H9 (cell line): Measurements from ENCODE around the gene ITPK1. TPM values are rescaled to one million over a fixed set of nuclear protein-coding genes. Genes with fewer than 3 reads are reported as not detected.

ENCODE experiments used
- DNase-seq: peaks from one replicate; pipeline ENCODE4 v3.0.0-alpha.2; 2017
- H2AFZ ChIP-seq: one replicate; pipeline ENCODE4 v1.6.1; 2013; ENCODE audit warnings: mild to moderate bottlenecking, low read length, control low read depth, moderate library complexity
- H2AK5ac ChIP-seq: 2 replicates; pipeline ENCODE4 v1.6.1; 2013; ENCODE audit warnings: low read length, control low read depth, mixed read lengths; ENCODE audit not compliant: insufficient read length
- H2BK120ac ChIP-seq: one replicate; pipeline ENCODE4 v1.6.1; 2013; ENCODE audit warnings: low read depth, mild to moderate bottlenecking, low read length, control low read depth, inconsistent platforms; ENCODE audit not compliant: poor library complexity, severe bottlenecking
- H2BK12ac ChIP-seq: 2 replicates; pipeline ENCODE4 v1.6.1; 2013; ENCODE audit warnings: low read length, control low read depth, mixed read lengths, low read depth; ENCODE audit not compliant: insufficient read length
- H2BK15ac ChIP-seq: 2 replicates; pipeline ENCODE4 v1.6.1; 2013; ENCODE audit warnings: low read depth, low read length, control low read depth
- H2BK20ac ChIP-seq: one replicate; pipeline ENCODE4 v1.6.1; 2013; ENCODE audit warnings: low read depth, mild to moderate bottlenecking, low read length, control low read depth, inconsistent platforms; ENCODE audit not compliant: poor library complexity, severe bottlenecking
- H2BK5ac ChIP-seq: 2 replicates; pipeline ENCODE4 v1.6.1; 2013; ENCODE audit warnings: low read length, control low read depth, mixed read lengths; ENCODE audit not compliant: insufficient read length
- H3K14ac ChIP-seq: 2 replicates; pipeline ENCODE4 v1.6.1; 2013; ENCODE audit warnings: low read length, control low read depth; ENCODE audit not compliant: insufficient read depth
- H3K18ac ChIP-seq: 2 replicates; pipeline ENCODE4 v1.6.1; 2013; ENCODE audit warnings: low read depth, mild to moderate bottlenecking, mixed read lengths, low read length, control low read depth; ENCODE audit not compliant: insufficient read length
- H3K23ac ChIP-seq: 2 replicates; pipeline ENCODE4 v1.6.1; 2013; ENCODE audit warnings: low read length, control low read depth, mixed read lengths, low read depth; ENCODE audit not compliant: insufficient read length
- H3K23me2 ChIP-seq: 2 replicates; pipeline ENCODE4 v1.6.1; 2013; ENCODE audit warnings: low read depth, mild to moderate bottlenecking, mixed read lengths, low read length, control low read depth; ENCODE audit not compliant: insufficient read length, poor library complexity, severe bottlenecking
- H3K27ac ChIP-seq: 2 replicates; pipeline ENCODE4 v1.5.1; 2013; ENCODE audit warnings: low read length, control low read depth, mixed read lengths, low read depth; ENCODE audit not compliant: insufficient read length
- H3K27me3 ChIP-seq: 2 replicates; pipeline ENCODE4 v1.6.1; 2013; ENCODE audit warnings: low read length, control low read depth, inconsistent platforms; ENCODE audit not compliant: insufficient read depth
- H3K4ac ChIP-seq: 2 replicates; pipeline ENCODE4 v1.6.1; 2013; ENCODE audit warnings: low read depth, mild to moderate bottlenecking, control low read depth, inconsistent platforms, low read length, moderate library complexity
- H3K4me1 ChIP-seq: 2 replicates; pipeline ENCODE4 v1.6.1; 2013; ENCODE audit warnings: low read length, control low read depth, inconsistent platforms; ENCODE audit not compliant: insufficient read depth
- H3K4me2 ChIP-seq: 2 replicates; pipeline ENCODE4 v1.6.1; 2013; ENCODE audit warnings: low read length, control low read depth, mixed read lengths; ENCODE audit not compliant: insufficient read length, insufficient read depth
- H3K56ac ChIP-seq: 2 replicates; pipeline ENCODE4 v1.6.1; 2013; ENCODE audit warnings: low read depth, mild to moderate bottlenecking, mixed read lengths, low read length, control low read depth; ENCODE audit not compliant: insufficient read length
- H3K79me1 ChIP-seq: 2 replicates; pipeline ENCODE4 v1.6.1; 2013; ENCODE audit warnings: low read depth, mild to moderate bottlenecking, moderate library complexity, low read length, control low read depth, inconsistent platforms; ENCODE audit not compliant: insufficient read depth, poor library complexity, severe bottlenecking
- H3K79me2 ChIP-seq: 2 replicates; pipeline ENCODE4 v1.6.1; 2013; ENCODE audit warnings: low read length, control low read depth, inconsistent platforms; ENCODE audit not compliant: insufficient read depth
- H3K9ac ChIP-seq: 2 replicates; pipeline ENCODE4 v1.6.1; 2013; ENCODE audit warnings: low read length, control low read depth, mixed read lengths; ENCODE audit not compliant: insufficient read length; ENCODE audit errors: extremely low read depth
- H3K9me3 ChIP-seq: one replicate; pipeline ENCODE4 v1.6.1; 2013; ENCODE audit warnings: low read depth, low read length, inconsistent platforms; ENCODE audit not compliant: control insufficient read depth
- H3T11ph ChIP-seq: one replicate; pipeline ENCODE4 v1.6.1; 2013; ENCODE audit warnings: mild to moderate bottlenecking, low read length, control low read depth, inconsistent platforms
- H4K20me1 ChIP-seq: one replicate; pipeline ENCODE4 v1.6.1; 2013; ENCODE audit not compliant: control insufficient read depth, insufficient read length, insufficient read depth
- H4K5ac ChIP-seq: 2 replicates; pipeline ENCODE4 v1.6.1; 2013; ENCODE audit warnings: low read depth, mild to moderate bottlenecking, mixed read lengths, low read length, control low read depth; ENCODE audit not compliant: insufficient read length
- H4K8ac ChIP-seq: replicated peaks from 2 replicates; pipeline ENCODE4 v1.6.1; 2013; ENCODE audit warnings: low read length, control low read depth, mixed read lengths, low read depth; ENCODE audit not compliant: insufficient read length
- H4K91ac ChIP-seq: 2 replicates; pipeline ENCODE4 v1.6.1; 2013; ENCODE audit warnings: low read depth, mild to moderate bottlenecking, moderate library complexity, mixed read lengths, low read length, control low read depth; ENCODE audit not compliant: insufficient read length
- H3K27ac Mint-ChIP-seq, 3 experiments: 2 replicates in 2 of 3; 3 replicates in 1 of 3; pipeline ENCODE4 v1.8.0; 2020 to 2021; ENCODE audit warnings: mixed read lengths in 3 of 3, mild to moderate bottlenecking in 1 of 3, moderate library complexity in 1 of 3
- H3K27me3 Mint-ChIP-seq: 2 replicates; pipeline ENCODE4 v1.8.0; 2021; ENCODE audit warnings: low read depth, mild to moderate bottlenecking, moderate library complexity, mixed read lengths
- H3K36me3 Mint-ChIP-seq, 3 experiments: 2 replicates in 2 of 3; 3 replicates in 1 of 3; pipeline ENCODE4 v1.8.0; 2020 to 2021; ENCODE audit warnings: low read depth in 3 of 3, mixed read lengths in 3 of 3; ENCODE audit not compliant: insufficient read depth in 1 of 3
- H3K4me1 Mint-ChIP-seq, 2 experiments: 2 replicates each; pipeline ENCODE4 v1.8.0; 2020; ENCODE audit warnings: mixed read lengths in 2 of 2
- H3K4me3 Mint-ChIP-seq, 2 experiments: 2 replicates in 1 of 2; 3 replicates in 1 of 2; pipeline ENCODE4 v1.8.0; 2020 to 2021; ENCODE audit warnings: mild to moderate bottlenecking in 2 of 2, mixed read lengths in 2 of 2, moderate library complexity in 1 of 2
- H3K9me3 Mint-ChIP-seq, 2 experiments: 2 replicates in 1 of 2; 3 replicates in 1 of 2; pipeline ENCODE4 v1.8.0; 2020; ENCODE audit warnings: mild to moderate bottlenecking in 2 of 2, mixed read lengths in 2 of 2, moderate library complexity in 1 of 2
- CTCF ChIP-seq: fragments of 200-600 bp; sonication (generic); conservative IDR thresholded peaks from 3 replicates; pipeline ENCODE4 v1.8.0; 2021; ENCODE audit warnings: antibody characterized with exemption, mild to moderate bottlenecking
- WGBS: extraction: QIAGEN DNeasy Blood & Tissue Kit; methylation state at CpG from one replicate; pipeline ENCODE4 v1.1.7; 2013; ENCODE audit warnings: missing lambda C conversion rate, low lambda C conversion rate, mixed read lengths; ENCODE audit not compliant: insufficient read length; ENCODE audit errors: extremely low coverage; 5-methylcytosine and 5-hydroxymethylcytosine counted together
- total RNA-seq: library from RNA; stranded (reverse); gene quantifications from 2 replicates; pipeline ENCODE4 v1.2.1, GENCODE V29; 2021

Gene ITPK1
- total RNA-seq, 1 experiment from 2014 or later, result 92.7 TPM

- Histone ChIP-seq H3K14ac (no peak overlapping the region), H2BK20ac (no peak overlapping the region), H3T11ph (no peak overlapping the region), H3K4ac (no peak overlapping the region), H2BK5ac (no peak overlapping the region), H4K5ac (no peak overlapping the region), H3K4me2 (no peak overlapping the region), H4K20me1 (peaks cover 7% of the 10 kb centered on the region), H4K8ac (no peak overlapping the region), H3K56ac (no peak overlapping the region), H3K18ac (no peak overlapping the region), H2BK120ac (no peak overlapping the region), H3K23ac (no peak overlapping the region), H3K79me2 (no peaks in the 10 kb centered on the region), H4K91ac (no peak overlapping the region), H3K23me2 (peaks cover 5% of the 10 kb centered on the region), H2BK12ac (no peak overlapping the region), H2BK15ac (no peak overlapping the region), H3K9me3 (no peaks in the 10 kb centered on the region), H2AK5ac (no peak overlapping the region), H3K4me1 (no peaks in the 10 kb centered on the region), H3K9ac (no peak overlapping the region), H2AFZ (no peak overlapping the region), H3K27ac (no peak overlapping the region), H3K79me1 (no peaks in the 10 kb centered on the region), H3K27me3 (no peaks in the 10 kb centered on the region)
- Mint-ChIP-seq H3K27ac (no peak overlapping the region), H3K36me3 (peaks cover 0 to 5% (median 0%) of the 10 kb centered on the region in 3 experiments; a peak in 2 of 7 replicates), H3K4me3 (no peak overlapping the region), H3K4me1 (peaks cover 11 to 12% of the 10 kb centered on the region in 2 experiments), H3K9me3 (no peaks in the 10 kb centered on the region; a peak in 1 of 5 replicates), H3K27me3 (peaks cover 22% of the 10 kb centered on the region)
- TF ChIP-seq CTCF, result no peak
- DNase-seq, result no peak
- no CpG with 5 or more reads among the region's 12 CpGs for WGBS
Observed at GRCh38 chr14:92928961-92929688, 186.6 kb downstream of the ITPK1 start.
